A549 treated with CORT108297 at 1 μM for 4 hours (cell line): ENCODE measurements around the gene ZNF709. TPM values are rescaled to one million over a fixed set of nuclear protein-coding genes. Genes with fewer than 3 reads are reported as not detected.

ENCODE experiments used
- total RNA-seq: library from RNA; stranded (reverse); fragments of 200-300 nt; extraction: Qiagen RNA extraction; gene quantifications from 5 replicates; pipeline ENCODE4 v1.2.3, GENCODE V29; 2022

The ZNF709 gene
- 0.05 TPM in 1 of 5 replicates, not detected in the others for total RNA-seq

GRCh38 chr19:12484371-12485051, at the start of gene ZNF709:
Gene ZNF709, minus strand, starts transcription at chr19:12484816. Its CDS starts 159 bp downstream, at chr19:12484657.

GRCh38 chr19:12440541-12441316, 43.9 kb downstream of the ZNF709 start, which contains the start of gene ZNF443:
Gene ZNF443, minus strand, starts transcription at chr19:12441021. Its CDS starts 107 bp downstream, at chr19:12440914.

Other genes starting within 250 kb of the ZNF709 start
- 0.36 to 1.1 TPM (median 0.61 TPM) in 5 replicates for gene ZNF44, start 189.9 kb downstream of the ZNF709 start, total RNA-seq
- gene ZNF563, start 151.2 kb downstream of the ZNF709 start, total RNA-seq: not detected in 5 replicates
- not detected in 5 replicates for gene ZNF442, start 119.1 kb downstream of the ZNF709 start, total RNA-seq
- gene ZNF799, start 83.5 kb downstream of the ZNF709 start, total RNA-seq: 1.4 to 2.3 TPM (median 1.6 TPM) in 5 replicates
- 0.80 to 1.1 TPM (median 0.92 TPM) in 5 replicates for gene ZNF443, start 43.8 kb downstream of the ZNF709 start, total RNA-seq
- gene ZNF564, start 66.7 kb upstream of the ZNF709 start, total RNA-seq: 1.3 to 2.4 TPM (median 1.9 TPM) in 5 replicates
- gene ZNF490, start 126.0 kb upstream of the ZNF709 start, total RNA-seq: 0.34 to 0.89 TPM (median 0.70 TPM) in 5 replicates
- gene ZNF791, start 126.1 kb upstream of the ZNF709 start, total RNA-seq: 4.8 to 5.5 TPM (median 5.3 TPM) in 5 replicates
- gene MAN2B1, start 181.9 kb upstream of the ZNF709 start, total RNA-seq: 15.9 to 21.9 TPM (median 21.4 TPM) in 5 replicates
- 9.3 to 11.8 TPM (median 10.9 TPM) in 5 replicates for gene WDR83, start 182.0 kb upstream of the ZNF709 start, total RNA-seq
- gene DHPS, start 197.1 kb upstream of the ZNF709 start, total RNA-seq: 40.0 to 54.0 TPM (median 49.9 TPM) in 5 replicates
- not detected in 5 replicates for gene GNG14, start 203.2 kb upstream of the ZNF709 start, total RNA-seq
- 8.7 to 14.0 TPM (median 13.4 TPM) in 5 replicates for gene FBXW9, start 211.8 kb upstream of the ZNF709 start, total RNA-seq
- 25.5 to 39.5 TPM (median 35.3 TPM) in 5 replicates for gene TNPO2, start 239.1 kb upstream of the ZNF709 start, total RNA-seq
- gene TRIR, start 249.9 kb upstream of the ZNF709 start, total RNA-seq: 160 to 199 TPM (median 197 TPM) in 5 replicates